GM12891 (cell line): ENCODE measurements around the gene ADAMTS15.

Experiments
- PAX5 ChIP-seq: IDR thresholded peaks from 2 replicates; pipeline ENCODE4 v1.6.1; 2011; ENCODE audit warnings: low read length, moderate library complexity, mild to moderate bottlenecking; ENCODE audit not compliant: insufficient read depth, severe bottlenecking
- POLR2A ChIP-seq: IDR thresholded peaks from 2 replicates; pipeline ENCODE4 v1.6.1; 2011; ENCODE audit warnings: low read depth, low read length, control low read depth
- POLR2AphosphoS5 ChIP-seq: IDR thresholded peaks from 2 replicates; pipeline ENCODE4 v1.6.1; 2011; ENCODE audit warnings: low read depth, low read length, control low read depth
- POU2F2 ChIP-seq: IDR thresholded peaks from 2 replicates; pipeline ENCODE4 v1.6.1; 2011; ENCODE audit warnings: low read depth, mild to moderate bottlenecking, control low read depth, low read length, moderate library complexity
- TAF1 ChIP-seq: IDR thresholded peaks from 2 replicates; pipeline ENCODE4 v1.6.1; 2011; ENCODE audit warnings: low read depth, low read length, control low read depth

DNA sequence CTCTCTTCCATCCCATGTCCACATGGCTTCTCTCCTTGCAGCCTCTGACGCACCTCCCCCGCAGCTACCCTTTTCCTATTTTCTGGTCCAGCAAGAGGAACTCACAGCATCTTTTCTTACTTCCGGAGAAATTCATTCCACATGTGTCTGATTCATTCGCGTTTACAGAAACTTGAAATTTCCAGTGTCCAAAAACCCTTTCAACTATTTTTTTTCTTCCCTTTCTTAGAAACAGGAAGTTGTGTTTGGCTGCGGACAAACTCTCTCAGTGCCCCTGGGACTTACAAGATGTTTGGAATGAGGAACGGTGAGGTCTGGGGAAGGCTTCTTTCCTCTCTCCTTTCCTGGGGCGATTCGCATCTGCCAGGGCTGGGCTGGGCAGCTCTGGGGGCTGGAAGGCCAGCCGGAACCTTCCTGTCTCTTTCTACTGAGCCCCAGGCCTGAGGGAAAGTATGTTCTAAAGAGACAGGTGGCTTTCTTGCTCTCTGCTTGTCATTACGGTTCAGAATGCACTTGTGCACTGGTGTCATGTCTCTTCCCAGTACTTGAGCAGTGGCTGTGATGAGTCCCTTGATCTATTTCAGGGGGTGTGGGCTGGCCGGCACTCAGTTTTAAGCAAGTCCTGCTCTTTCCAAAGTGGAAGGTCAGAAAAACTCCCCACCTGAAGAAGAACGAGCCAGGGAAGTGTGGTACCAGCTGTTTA lies 47.5 kb upstream of the ADAMTS15 start:
- TF ChIP-seq TAF1 (no peak), POU2F2 (no peak), POLR2A (no peak), POLR2AphosphoS5 (no peak), PAX5 (no peak)
